HG03521 (cell line): ENCODE measurements around the gene FLT1.

Experiments
- ATAC-seq: cut with Tn5 transposase; IDR thresholded peaks from one replicate; pipeline ENCODE4 v1.9.1; 2021; ENCODE audit warnings: mild to moderate bottlenecking, moderate library complexity; ENCODE audit not compliant: unreplicated experiment

The FLT1 gene

GRCh38 chr13:28464861-28465460 is 30.0 kb downstream of the FLT1 start:
- ATAC-seq = no peak

GRCh38 chr13:28463481-28463880 is 31.4 kb downstream of the FLT1 start:
- no peak for ATAC-seq

- no peak for ATAC-seq
Measured at GRCh38 chr13:28459911-28460310, 35.0 kb downstream of the FLT1 start.

- ATAC-seq = no peak
Measured at GRCh38 chr13:28458608-28459007, 36.3 kb downstream of the FLT1 start.

GRCh38 chr13:28458051-28458450 is 36.9 kb downstream of the FLT1 start:
- ATAC-seq = no peak

GRCh38 chr13:28457521-28457920 is 37.4 kb downstream of the FLT1 start:
- no peak for ATAC-seq

- no peak for ATAC-seq
Measured at GRCh38 chr13:28455580-28456194, 39.2 kb downstream of the FLT1 start.

- no peak for ATAC-seq
Measured at GRCh38 chr13:28452755-28453154, 42.2 kb downstream of the FLT1 start.

- no peak for ATAC-seq
Measured at GRCh38 chr13:28451482-28452217, 43.3 kb downstream of the FLT1 start.

GRCh38 chr13:28449826-28450773 is 44.8 kb downstream of the FLT1 start:
- no peak for ATAC-seq

GRCh38 chr13:28448651-28449358 is 46.1 kb downstream of the FLT1 start:
- ATAC-seq = no peak

- ATAC-seq = no peak
Measured at GRCh38 chr13:28447989-28448388, 46.9 kb downstream of the FLT1 start.

- no peak for ATAC-seq
Measured at GRCh38 chr13:28447206-28447605, 47.7 kb downstream of the FLT1 start.

- ATAC-seq = no peak
Measured at GRCh38 chr13:28442839-28443238, 52.1 kb downstream of the FLT1 start.

GRCh38 chr13:28441529-28441928 is 53.4 kb downstream of the FLT1 start:
- ATAC-seq = no peak

GRCh38 chr13:28440774-28441504 is 54.0 kb downstream of the FLT1 start:
- no peak for ATAC-seq

GRCh38 chr13:28438598-28439334 is 56.2 kb downstream of the FLT1 start:
- ATAC-seq = no peak

- no peak for ATAC-seq
Measured at GRCh38 chr13:28438067-28438466, 56.9 kb downstream of the FLT1 start.

GRCh38 chr13:28435917-28436316 is 59.0 kb downstream of the FLT1 start:
- no peak for ATAC-seq
